Measurements from ENCODE around the gene STIP1. TPM values are rescaled to one million over a fixed set of nuclear protein-coding genes. Genes with fewer than 3 reads are reported as not detected.

Gene STIP1
- total and polyA plus RNA-seq, 9 of the 15 experiments (the other 6 are each of a cell fraction or from before 2014, with no cell fraction given) = 58.1 to 465 (median 346) TPM

GRCh38 chr11:64246871-64247728 lies 61.1 kb downstream of the STIP1 start, which contains the start of gene PPP1R14B (continued):
- peak; percentile 83 for TF ChIP-seq ZBTB7A (IDR thresholded peaks at IDR 0.05; ENCODE audit: borderline replicate concordance, control insufficient read depth, low read depth, low read length)
- TF ChIP-seq, protein P1, sequence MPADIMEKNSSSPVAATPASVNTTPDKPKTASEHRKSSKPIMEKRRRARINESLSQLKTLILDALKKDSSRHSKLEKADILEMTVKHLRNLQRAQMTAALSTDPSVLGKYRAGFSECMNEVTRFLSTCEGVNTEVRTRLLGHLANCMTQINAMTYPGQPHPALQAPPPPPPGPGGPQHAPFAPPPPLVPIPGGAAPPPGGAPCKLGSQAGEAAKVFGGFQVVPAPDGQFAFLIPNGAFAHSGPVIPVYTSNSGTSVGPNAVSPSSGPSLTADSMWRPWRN (IDR thresholded peaks at IDR 0.05; ENCODE audit: low read depth) = no peak
- TF ChIP-seq BMI1 (IDR thresholded peaks at IDR 0.05; ENCODE audit: low read length) = no peak
- no peak for TF ChIP-seq IRF2 (CRISPR knock-in tag; IDR thresholded peaks at IDR 0.05)
- TF ChIP-seq TBP (optimal IDR thresholded peaks at IDR 0.05; ENCODE audit: low read depth, low read length) = peak; percentile 70
- TF ChIP-seq ZNF785 (CRISPR knock-in tag; IDR thresholded peaks at IDR 0.05) = no peak
- TF ChIP-seq, protein P2, sequence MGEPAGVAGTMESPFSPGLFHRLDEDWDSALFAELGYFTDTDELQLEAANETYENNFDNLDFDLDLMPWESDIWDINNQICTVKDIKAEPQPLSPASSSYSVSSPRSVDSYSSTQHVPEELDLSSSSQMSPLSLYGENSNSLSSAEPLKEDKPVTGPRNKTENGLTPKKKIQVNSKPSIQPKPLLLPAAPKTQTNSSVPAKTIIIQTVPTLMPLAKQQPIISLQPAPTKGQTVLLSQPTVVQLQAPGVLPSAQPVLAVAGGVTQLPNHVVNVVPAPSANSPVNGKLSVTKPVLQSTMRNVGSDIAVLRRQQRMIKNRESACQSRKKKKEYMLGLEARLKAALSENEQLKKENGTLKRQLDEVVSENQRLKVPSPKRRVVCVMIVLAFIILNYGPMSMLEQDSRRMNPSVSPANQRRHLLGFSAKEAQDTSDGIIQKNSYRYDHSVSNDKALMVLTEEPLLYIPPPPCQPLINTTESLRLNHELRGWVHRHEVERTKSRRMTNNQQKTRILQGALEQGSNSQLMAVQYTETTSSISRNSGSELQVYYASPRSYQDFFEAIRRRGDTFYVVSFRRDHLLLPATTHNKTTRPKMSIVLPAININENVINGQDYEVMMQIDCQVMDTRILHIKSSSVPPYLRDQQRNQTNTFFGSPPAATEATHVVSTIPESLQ (CRISPR knock-in tag; IDR thresholded peaks at IDR 0.05) = 0 out of 2 replicates have a peak, but pooled peaks have one; percentile 55
- no peak for TF ChIP-seq ATF2 (CRISPR knock-in tag; IDR thresholded peaks at IDR 0.05)
- peak; percentile 91 for TF ChIP-seq SMARCA5 (IDR thresholded peaks at IDR 0.05)
- 0 out of 2 replicates have a peak, but pooled peaks have one; percentile 3 for TF ChIP-seq KLF16 (IDR thresholded peaks at IDR 0.05)
- TF ChIP-seq ZNF232 (CRISPR knock-in tag; IDR thresholded peaks at IDR 0.05) = no peak
- TF ChIP-seq SAFB (IDR thresholded peaks at IDR 0.05; ENCODE audit: borderline replicate concordance, low read depth, low read length) = no peak
- peak; percentile 90 for TF ChIP-seq CXXC5 (CRISPR knock-in tag; IDR thresholded peaks at IDR 0.05)
- TF ChIP-seq GTF2A2 (tag; IDR thresholded peaks at IDR 0.05) = no peak
- TF ChIP-seq KLF13 (tag; IDR thresholded peaks at IDR 0.05; ENCODE audit: borderline replicate concordance, low read depth) = peak; percentile 82; the same call in 1 of the 2 replicates
- TF ChIP-seq PATZ1 (CRISPR knock-in tag; IDR thresholded peaks at IDR 0.05; ENCODE audit: borderline replicate concordance) = no peak
- peak; percentile 54 for TF ChIP-seq RBM22 (IDR thresholded peaks at IDR 0.05; ENCODE audit: low read depth, low read length, poor library complexity, severe bottlenecking)
- no peak for TF ChIP-seq COPS2 (conservative IDR thresholded peaks at IDR 0.05)
- no peak for TF ChIP-seq RFX1 (IDR thresholded peaks at IDR 0.05)
- TF ChIP-seq ZNF551 (CRISPR knock-in tag; IDR thresholded peaks at IDR 0.05) = no peak
- no peak for TF ChIP-seq NFYB (IDR thresholded peaks at IDR 0.05; ENCODE audit: extremely low read depth, insufficient read length)
- TF ChIP-seq PKNOX1 (IDR thresholded peaks at IDR 0.05) = peak; percentile 24; the same call in 1 of the 2 replicates
